Astrocyte of the cerebellum (primary cell): ENCODE measurements around the gene INPP4B.

Experiments used
- DNase-seq: peaks from one replicate; pipeline ENCODE4 v3.0.0-alpha.2; 2011; ENCODE audit warnings: low read depth
- H3K4me3 ChIP-seq: 2 replicates; pipeline ENCODE4 v1.5.1; 2011; ENCODE audit warnings: mild to moderate bottlenecking, low read depth, low read length, moderate library complexity
- in situ Hi-C: cut with HindIII; loops from 2 replicates; pipeline ENCODE4 v1.10.0; 2017; ENCODE audit warnings: low sequenced_read_pairs
- TF ChIP-seq, protein P1 (sequence below): IDR thresholded peaks from 2 replicates; pipeline ENCODE4 v1.5.1; 2012; ENCODE audit warnings: low read length, low read depth, moderate library complexity, mild to moderate bottlenecking; ENCODE audit errors: missing control alignments

Gene INPP4B

DNA sequence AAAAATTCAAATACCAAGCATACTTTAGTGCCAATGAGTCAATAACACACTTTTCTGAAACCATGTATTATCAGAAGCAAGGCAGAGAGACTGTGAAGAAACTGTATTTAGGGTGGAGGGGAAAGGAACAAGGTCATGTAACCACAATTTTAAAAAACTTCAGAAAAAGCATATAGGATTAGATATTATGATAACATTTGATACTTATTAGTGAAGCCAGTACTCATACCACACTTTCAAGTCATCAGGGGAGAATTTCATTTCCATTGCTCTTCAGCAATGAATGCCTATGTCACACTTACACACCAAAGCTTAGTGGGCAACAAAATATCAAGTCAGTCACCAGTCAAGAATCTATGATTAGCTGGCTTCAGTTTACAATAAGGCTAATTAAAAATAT is 607.5 kb downstream of the INPP4B start:
- DNase-seq, result no peak

GRCh38 chr4:142236268-142236667 is 609.8 kb downstream of the INPP4B start:
- in situ Hi-C loops, result no loop called here
- DNase-seq, result no peak

More for the DNA sequence above, 607.5 kb downstream of the INPP4B start:
- in situ Hi-C loops, result no loop called here
- H3K4me3 ChIP-seq, result no peak overlapping the region
- TF ChIP-seq, protein P1, sequence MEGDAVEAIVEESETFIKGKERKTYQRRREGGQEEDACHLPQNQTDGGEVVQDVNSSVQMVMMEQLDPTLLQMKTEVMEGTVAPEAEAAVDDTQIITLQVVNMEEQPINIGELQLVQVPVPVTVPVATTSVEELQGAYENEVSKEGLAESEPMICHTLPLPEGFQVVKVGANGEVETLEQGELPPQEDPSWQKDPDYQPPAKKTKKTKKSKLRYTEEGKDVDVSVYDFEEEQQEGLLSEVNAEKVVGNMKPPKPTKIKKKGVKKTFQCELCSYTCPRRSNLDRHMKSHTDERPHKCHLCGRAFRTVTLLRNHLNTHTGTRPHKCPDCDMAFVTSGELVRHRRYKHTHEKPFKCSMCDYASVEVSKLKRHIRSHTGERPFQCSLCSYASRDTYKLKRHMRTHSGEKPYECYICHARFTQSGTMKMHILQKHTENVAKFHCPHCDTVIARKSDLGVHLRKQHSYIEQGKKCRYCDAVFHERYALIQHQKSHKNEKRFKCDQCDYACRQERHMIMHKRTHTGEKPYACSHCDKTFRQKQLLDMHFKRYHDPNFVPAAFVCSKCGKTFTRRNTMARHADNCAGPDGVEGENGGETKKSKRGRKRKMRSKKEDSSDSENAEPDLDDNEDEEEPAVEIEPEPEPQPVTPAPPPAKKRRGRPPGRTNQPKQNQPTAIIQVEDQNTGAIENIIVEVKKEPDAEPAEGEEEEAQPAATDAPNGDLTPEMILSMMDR, result no peak

DNA sequence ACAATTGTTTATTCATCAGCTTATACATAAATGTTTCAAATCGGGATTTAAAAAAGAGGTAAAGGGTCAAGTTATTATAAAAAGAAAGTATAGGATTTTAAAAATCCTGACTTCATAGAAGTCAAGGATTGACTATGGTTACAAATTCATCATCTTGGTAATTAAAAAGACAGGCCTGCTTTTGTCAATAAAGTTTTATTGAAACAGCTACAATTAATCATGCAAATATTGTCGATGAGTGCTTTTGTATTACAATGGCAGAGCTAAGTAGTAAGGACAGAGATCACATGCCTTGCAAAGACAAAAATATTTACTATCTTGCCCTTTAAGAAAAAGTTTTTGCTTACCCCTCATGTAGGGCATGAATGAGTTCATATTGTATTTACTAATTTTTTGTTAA is 614.3 kb downstream of the INPP4B start:
- no peak overlapping the region for H3K4me3 ChIP-seq
- TF ChIP-seq, protein P1, result no peak
- DNase-seq, result no peak
- in situ Hi-C loops, result no loop called here

More at GRCh38 chr4:142236268-142236667, 609.8 kb downstream of the INPP4B start:
- H3K4me3 ChIP-seq, result no peak overlapping the region
- TF ChIP-seq, protein P1, result no peak

- no peak for DNase-seq
- in situ Hi-C loops, result no loop called here
- H3K4me3 ChIP-seq, result no peak overlapping the region
- TF ChIP-seq, protein P1, result no peak
Observed at GRCh38 chr4:142230991-142231390, 615.1 kb downstream of the INPP4B start.

DNA sequence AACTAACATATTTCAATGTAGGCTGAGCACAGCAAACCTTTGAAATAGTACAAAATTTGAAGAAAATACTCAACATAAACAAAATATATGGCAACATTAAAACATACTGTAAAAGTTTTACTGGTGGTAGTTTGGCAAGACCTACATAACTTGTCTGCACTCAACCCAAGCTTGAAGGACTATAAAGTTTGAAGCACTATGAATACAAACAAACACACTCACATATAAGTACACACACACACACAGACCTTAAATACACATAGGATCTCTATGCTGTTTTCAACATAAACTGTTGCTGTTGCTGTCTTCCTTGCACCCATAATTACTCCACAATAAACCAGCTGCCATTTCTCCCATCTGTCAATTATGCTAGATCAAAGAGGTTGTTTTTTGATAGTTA is 620.1 kb downstream of the INPP4B start:
- no peak overlapping the region for H3K4me3 ChIP-seq
- DNase-seq, result no peak
- TF ChIP-seq, protein P1, result no peak
- in situ Hi-C loops, result no loop called here

DNA sequence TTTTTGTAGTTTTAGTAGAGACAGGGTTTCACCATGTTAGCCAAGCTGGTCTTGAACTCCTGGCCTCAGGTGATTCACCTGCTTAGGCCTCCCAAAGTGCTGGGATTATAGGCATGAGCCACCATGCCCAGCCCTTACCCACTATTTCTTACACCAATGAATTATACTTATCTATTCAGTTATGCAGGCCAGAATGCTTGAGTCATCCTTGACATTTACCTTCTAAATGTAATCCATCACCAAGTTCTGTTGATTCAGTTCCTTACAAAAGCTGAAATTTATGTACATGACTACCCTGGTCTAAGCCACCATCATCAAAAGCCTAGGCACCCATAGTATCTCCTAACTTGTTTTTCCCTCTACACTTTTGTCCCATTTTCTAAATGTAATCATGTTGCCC is 624.0 kb downstream of the INPP4B start:
- TF ChIP-seq, protein P1, result no peak
- H3K4me3 ChIP-seq, result no peak overlapping the region
- in situ Hi-C loops, result no loop called here
- no peak for DNase-seq

GRCh38 chr4:142218726-142219125 is 627.4 kb downstream of the INPP4B start:
- no peak overlapping the region for H3K4me3 ChIP-seq
- DNase-seq, result no peak
- in situ Hi-C loops, result no loop called here
- TF ChIP-seq, protein P1, result no peak
